WTC11 (cell line): Measurements from ENCODE around the gene KRT20. TPM values are rescaled to one million over a fixed set of nuclear protein-coding genes. Genes with fewer than 3 reads are reported as not detected.
A peak's percentile ranks its signal among the peaks of the same experiment; 100 is the strongest.

ENCODE experiments used
- ATAC-seq: fragments of 200-7000 bp; cut with Tn5 transposase; 2 replicates; pipeline ENCODE4 v1.10.0; 2021; ENCODE audit warnings: mild to moderate bottlenecking, moderate library complexity
- CTCF ChIA-PET: fragments of 300-600 bp; sonication (Branson Sonifier 250); formaldehyde crosslinking; loops from one replicate; lab custom pipeline; 2021; ENCODE audit warnings: antibody characterized with exemption; lab: Charles Lee
- POLR2A ChIA-PET: fragments of 350-600 bp; sonication (Branson Sonifier 250); formaldehyde crosslinking; loops from one replicate; lab custom pipeline; 2021; ENCODE audit warnings: antibody characterized with exemption; lab: Charles Lee
- DNase-seq: peaks from one replicate; pipeline ENCODE4 v3.0.0; 2021; ENCODE audit warnings: low spot score
- H3K27ac Mint-ChIP-seq: 2 replicates; pipeline ENCODE4 v1.8.0; 2021; ENCODE audit warnings: mixed read lengths
- H3K27me3 Mint-ChIP-seq: 2 replicates; pipeline ENCODE4 v1.8.0; 2021; ENCODE audit warnings: low read depth, mild to moderate bottlenecking, moderate library complexity, mixed read lengths
- H3K36me3 Mint-ChIP-seq: 2 replicates; pipeline ENCODE4 v1.8.0; 2021; ENCODE audit warnings: mixed read lengths
- H3K4me1 Mint-ChIP-seq: 2 replicates; pipeline ENCODE4 v1.8.0; 2022; ENCODE audit warnings: mixed read lengths
- H3K4me3 Mint-ChIP-seq: 2 replicates; pipeline ENCODE4 v1.8.0; 2021; ENCODE audit warnings: mild to moderate bottlenecking, moderate library complexity, mixed read lengths
- H3K9me3 Mint-ChIP-seq: 2 replicates; pipeline ENCODE4 v1.8.0; 2021; ENCODE audit warnings: mixed read lengths
- CBFB ChIP-seq: sonication (generic); formaldehyde crosslinking; IDR thresholded peaks from 2 replicates; pipeline ENCODE4 v1.8.1; 2022; ENCODE audit warnings: mild to moderate bottlenecking, low read depth, missing genetic modification reagents
- CDX4 ChIP-seq: fragments of 250-450 bp; sonication (Bioruptor Pico); IDR thresholded peaks from 2 replicates; pipeline ENCODE4 v1.9.0; 2021; ENCODE audit warnings: moderate library complexity, mild to moderate bottlenecking, inconsistent platforms, borderline replicate concordance
- ELF4 ChIP-seq: sonication (generic); formaldehyde crosslinking; IDR thresholded peaks from 2 replicates; pipeline ENCODE4 v1.8.1; 2022; ENCODE audit warnings: low read depth, mild to moderate bottlenecking, moderate library complexity, missing genetic modification reagents
- ESRRA ChIP-seq: sonication (generic); formaldehyde crosslinking; IDR thresholded peaks from 2 replicates; pipeline ENCODE4 v1.8.1; 2022; ENCODE audit warnings: mild to moderate bottlenecking, missing genetic modification reagents, borderline replicate concordance
- FOXK1 ChIP-seq: sonication (generic); formaldehyde crosslinking; IDR thresholded peaks from 2 replicates; pipeline ENCODE4 v1.8.0; 2022; ENCODE audit warnings: mild to moderate bottlenecking, moderate library complexity, missing genetic modification reagents
- GABPB1 ChIP-seq: sonication (generic); formaldehyde crosslinking; IDR thresholded peaks from 2 replicates; pipeline ENCODE4 v1.8.1; 2023; ENCODE audit warnings: mild to moderate bottlenecking, missing genetic modification reagents
- IRF1 ChIP-seq: sonication (generic); formaldehyde crosslinking; IDR thresholded peaks from 2 replicates; pipeline ENCODE4 v1.8.0; 2023; ENCODE audit warnings: missing genetic modification reagents
- IRF2 ChIP-seq: sonication (generic); formaldehyde crosslinking; IDR thresholded peaks from 2 replicates; pipeline ENCODE4 v1.8.0; 2022; ENCODE audit warnings: low read depth, missing genetic modification reagents, borderline replicate concordance
- MYBL2 ChIP-seq: sonication (generic); formaldehyde crosslinking; IDR thresholded peaks from 2 replicates; pipeline ENCODE4 v1.8.1; 2023; ENCODE audit warnings: mild to moderate bottlenecking, moderate library complexity, missing genetic modification reagents
- NFATC4 ChIP-seq: fragments of 250-450 bp; sonication (Bioruptor Pico); IDR thresholded peaks from 2 replicates; pipeline ENCODE4 v1.9.0; 2021; ENCODE audit warnings: mild to moderate bottlenecking
- NR2C2 ChIP-seq: sonication (generic); formaldehyde crosslinking; IDR thresholded peaks from 2 replicates; pipeline ENCODE4 v1.8.0; 2022; ENCODE audit warnings: mild to moderate bottlenecking, missing genetic modification reagents
- SMAD4 ChIP-seq: sonication (generic); formaldehyde crosslinking; IDR thresholded peaks from 2 replicates; pipeline ENCODE4 v1.8.0; 2022; ENCODE audit warnings: mild to moderate bottlenecking, missing genetic modification reagents
- TEAD1 ChIP-seq: sonication (generic); formaldehyde crosslinking; IDR thresholded peaks from 2 replicates; pipeline ENCODE4 v1.8.0; 2022; ENCODE audit warnings: mild to moderate bottlenecking, missing genetic modification reagents
- TEAD4 ChIP-seq: sonication (generic); formaldehyde crosslinking; IDR thresholded peaks from 2 replicates; pipeline ENCODE4 v1.8.0; 2022; ENCODE audit warnings: mild to moderate bottlenecking, missing genetic modification reagents
- ZNF138 ChIP-seq: sonication (generic); formaldehyde crosslinking; conservative IDR thresholded peaks from 2 replicates; pipeline ENCODE4 v1.8.1; 2022; ENCODE audit warnings: mild to moderate bottlenecking, moderate library complexity, missing genetic modification reagents
- ZNF263 ChIP-seq: sonication (generic); formaldehyde crosslinking; IDR thresholded peaks from 2 replicates; pipeline ENCODE4 v1.8.1; 2022; ENCODE audit warnings: low read depth, mild to moderate bottlenecking, moderate library complexity, missing genetic modification reagents
- ZNF512 ChIP-seq: sonication (generic); formaldehyde crosslinking; IDR thresholded peaks from 2 replicates; pipeline ENCODE4 v1.8.1; 2022; ENCODE audit warnings: missing genetic modification reagents, borderline replicate concordance
- total RNA-seq: library from RNA; stranded (reverse); gene quantifications from 3 replicates; pipeline ENCODE4 v1.2.3, GENCODE V29; 2021
- TF ChIP-seq, protein P1 (sequence below): fragments of 250-450 bp; sonication (Bioruptor Pico); conservative IDR thresholded peaks from 2 replicates; pipeline ENCODE4 v1.9.0; 2021; ENCODE audit warnings: mild to moderate bottlenecking

The KRT20 gene
- total RNA-seq, 1 experiment from 2014 or later: 0.42 TPM

DNA sequence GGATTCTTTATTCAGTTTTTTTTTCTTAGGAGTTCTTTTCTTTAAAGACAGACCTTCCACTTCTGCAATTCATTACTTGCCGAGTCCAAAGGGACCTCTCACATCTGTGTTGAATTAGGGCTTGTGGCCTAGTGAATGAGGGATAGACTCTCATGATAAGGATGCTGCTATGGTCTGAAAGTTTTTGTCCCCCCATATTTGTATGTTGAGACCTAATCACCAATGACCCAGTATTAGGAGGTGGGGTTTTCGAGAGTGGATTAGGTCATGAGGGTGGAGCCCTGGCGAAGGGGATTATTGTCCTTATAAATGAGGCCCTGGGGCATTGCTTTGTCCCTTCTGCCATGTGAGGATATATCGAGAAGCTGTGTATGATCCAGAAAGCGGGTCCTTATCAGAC lies 27.5 kb downstream of the KRT20 start (continued):
- no peak for TF ChIP-seq ZNF138
- TF ChIP-seq FOXK1 (CRISPR knock-in tag): no peak
- TF ChIP-seq, protein P1, sequence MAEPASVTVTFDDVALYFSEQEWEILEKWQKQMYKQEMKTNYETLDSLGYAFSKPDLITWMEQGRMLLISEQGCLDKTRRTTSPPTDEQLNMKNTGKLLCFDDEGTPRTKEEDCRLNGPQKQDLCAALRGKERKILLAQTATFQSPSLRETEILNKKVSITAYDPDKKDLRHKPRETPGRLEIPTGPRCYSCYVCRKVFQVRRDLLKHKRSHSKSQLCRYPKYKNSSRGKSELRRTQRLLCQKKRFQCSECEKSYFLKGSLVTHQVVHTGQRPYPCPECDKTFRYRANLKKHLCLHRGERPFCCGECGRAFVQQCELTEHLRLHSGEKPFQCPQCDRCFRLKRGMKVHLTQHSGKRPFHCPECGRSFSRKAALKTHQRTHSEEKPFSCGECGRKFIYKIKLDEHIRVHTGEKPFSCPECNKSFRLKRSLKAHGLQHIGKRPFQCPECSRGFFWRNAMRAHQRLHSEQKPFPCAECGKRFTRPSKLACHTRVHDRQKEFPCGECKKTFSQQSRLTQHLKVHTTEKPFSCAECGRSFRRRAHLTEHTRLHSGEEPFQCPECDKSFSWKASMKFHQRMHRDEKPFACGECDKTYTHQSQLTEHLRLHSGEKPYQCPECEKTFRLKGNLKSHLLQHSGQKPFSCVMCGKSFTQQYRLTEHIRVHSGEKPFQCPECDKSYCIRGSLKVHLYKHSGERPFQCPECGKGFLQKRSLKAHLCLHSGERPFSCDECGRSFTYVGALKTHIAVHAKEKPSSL (CRISPR knock-in tag): no peak
- no peak for TF ChIP-seq ELF4 (CRISPR knock-in tag)
- TF ChIP-seq IRF1 (CRISPR knock-in tag): no peak
- TF ChIP-seq, all 79 proteins: peak for 0

DNA sequence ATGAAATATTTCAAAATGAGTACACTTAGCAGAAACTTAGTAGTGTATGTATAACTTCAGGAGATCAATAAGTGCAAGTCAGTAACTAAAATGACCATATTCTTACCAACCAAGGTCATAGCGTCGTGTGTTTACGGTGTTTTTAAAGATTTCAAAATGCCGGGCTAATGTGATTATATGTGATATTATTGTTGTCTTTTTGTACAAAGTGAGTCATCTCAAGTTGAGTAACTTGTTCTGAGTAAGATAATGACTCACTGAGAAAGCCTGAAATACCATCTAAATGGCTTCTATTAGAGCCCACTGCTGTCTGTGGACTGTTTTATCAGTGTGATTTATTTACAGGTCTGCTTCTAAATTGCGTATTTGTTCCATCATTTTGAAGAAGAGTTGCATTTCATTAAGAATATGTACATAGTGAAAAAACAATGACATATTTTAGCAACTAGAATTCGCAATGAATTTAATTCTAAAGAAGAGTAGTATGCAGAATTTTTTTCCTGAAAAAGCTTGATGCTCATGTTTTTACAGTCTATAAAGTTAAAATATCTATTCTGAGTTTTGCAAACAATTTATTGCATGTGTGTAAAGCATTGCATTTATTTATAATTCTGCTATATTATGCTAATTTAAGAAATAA lies 30.7 kb downstream of the KRT20 start:
- H3K4me1 Mint-ChIP-seq: peaks cover 32% of the 10 kb centered on the region
- H3K27me3 Mint-ChIP-seq: peaks cover 10% of the 10 kb centered on the region
- H3K4me3 Mint-ChIP-seq: no peak overlapping the region
- DNase-seq (no peak), ATAC-seq (no peak)
- peaks cover 6% of the 10 kb centered on the region; the same call in 1 of the 2 replicates for H3K9me3 Mint-ChIP-seq
- no peak for TF ChIP-seq TEAD1 (CRISPR knock-in tag)
- TF ChIP-seq GABPB1 (CRISPR knock-in tag): 0 out of 2 replicates have a peak, but pooled peaks have one; percentile 31
- TF ChIP-seq, all 79 proteins: peak for 1
- no peaks in the 10 kb centered on the region for H3K36me3 Mint-ChIP-seq
- CTCF ChIA-PET: interaction anchor here (0.9 to 3.7 kb wide), 2 partner anchors 563 to 694 kb away, joined by 3 to 28 read pairs; no protein-coding TSS in a partner anchor
- no peak overlapping the region for H3K27ac Mint-ChIP-seq
- POLR2A ChIA-PET: no interaction called here

DNA sequence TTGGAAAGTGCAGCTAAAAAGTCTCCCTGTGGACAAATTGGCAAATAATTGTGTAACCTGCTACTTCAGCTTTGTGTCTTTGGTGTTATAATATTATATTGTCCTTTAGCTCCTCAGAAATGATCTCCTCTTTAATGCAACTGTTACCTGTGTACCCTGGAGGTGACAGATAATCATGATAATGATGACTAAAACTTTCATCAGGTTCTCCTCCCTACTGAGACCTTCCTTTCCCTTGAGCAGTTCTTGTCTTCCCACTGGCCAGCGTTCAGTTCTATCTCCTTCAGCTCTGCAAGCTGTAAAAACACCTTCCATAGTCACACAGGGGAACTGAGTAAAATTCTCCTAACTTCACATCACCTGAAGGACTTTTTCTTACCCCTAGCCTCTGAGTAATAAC lies 32.7 kb downstream of the KRT20 start:
- Mint-ChIP-seq H3K4me1 (peaks cover 24% of the 10 kb centered on the region), H3K27ac (no peak overlapping the region), H3K36me3 (no peaks in the 10 kb centered on the region), H3K4me3 (no peak overlapping the region), H3K27me3 (no peaks in the 10 kb centered on the region; the same call in 1 of the 2 replicates), H3K9me3 (0 out of 2 replicates have a peak, but pooled peaks cover 3% of the 10 kb centered on the region)
- no peak for TF ChIP-seq ZNF512
- no peak for TF ChIP-seq ESRRA
- TF ChIP-seq SMAD4: no peak
- TF ChIP-seq TEAD4 (CRISPR knock-in tag): no peak
- no peak for ATAC-seq
- CTCF ChIA-PET: interaction anchor here (0.9 to 2.4 kb wide), 5 partner anchors 11 to 810 kb away, joined by 3 to 9 read pairs (median 4); no protein-coding TSS in a partner anchor
- no peak for DNase-seq
- POLR2A ChIA-PET: no interaction called here

GRCh38 chr17:40850293-40850972 lies 34.6 kb downstream of the KRT20 start:
- Mint-ChIP-seq H3K36me3 (no peaks in the 10 kb centered on the region), H3K27ac (no peak overlapping the region), H3K4me3 (no peak overlapping the region), H3K9me3 (0 out of 2 replicates have a peak, but pooled peaks cover 3% of the 10 kb centered on the region), H3K27me3 (peaks cover 8% of the 10 kb centered on the region), H3K4me1 (peaks cover 20% of the 10 kb centered on the region)
- POLR2A ChIA-PET: no interaction called here
- no peak for DNase-seq
- ATAC-seq: no peak
- CTCF ChIA-PET: no interaction called here
- TF ChIP-seq GABPB1 (CRISPR knock-in tag) (no peak), NFATC4 (no peak), MYBL2 (CRISPR knock-in tag) (no peak), FOXK1 (CRISPR knock-in tag) (no peak), ZNF512 (no peak), IRF2 (CRISPR knock-in tag) (no peak), ZNF263 (no peak), CBFB (CRISPR knock-in tag) (no peak), CDX4 (no peak), ELF4 (CRISPR knock-in tag) (no peak), NR2C2 (CRISPR knock-in tag) (no peak)
- TF ChIP-seq, protein P1 (CRISPR knock-in tag): no peak
